GM23338 (cell line): ENCODE data around the gene ITGA3. TPM values are rescaled to one million over a fixed set of nuclear protein-coding genes. Genes with fewer than 3 reads are reported as not detected.

Source experiments
- ATAC-seq: fragments of 200-7000 bp; cut with Tn5 transposase; 3 replicates; pipeline ENCODE4 v1.9.1; 2020
- DNase-seq: peaks from one replicate; pipeline ENCODE4 v3.0.0-alpha.2; 2015; ENCODE audit warnings: low spot score
- H2AFZ ChIP-seq: fragments of 200-600 bp; sonication (generic); 2 replicates; pipeline ENCODE4 v1.8.0; 2016; ENCODE audit warnings: antibody characterized with exemption, mild to moderate bottlenecking, moderate library complexity
- H3F3A ChIP-seq: fragments of 200-600 bp; sonication (generic); replicated peaks from 2 replicates; pipeline ENCODE4 v1.8.0; 2017; ENCODE audit warnings: antibody characterized with exemption, mixed run types, low read depth
- H3K27ac ChIP-seq: fragments of 200-600 bp; sonication (generic); 2 replicates; pipeline ENCODE4 v1.6.1; 2016; ENCODE audit warnings: low read depth
- H3K27me3 ChIP-seq: fragments of 200-600 bp; sonication (generic); 2 replicates; pipeline ENCODE4 v1.8.0; 2016; ENCODE audit warnings: mild to moderate bottlenecking, mixed run types, moderate library complexity; ENCODE audit not compliant: insufficient read depth
- H3K36me3 ChIP-seq: fragments of 200-600 bp; sonication (generic); 2 replicates; pipeline ENCODE4 v1.8.0; 2016; ENCODE audit warnings: mild to moderate bottlenecking; ENCODE audit not compliant: insufficient read depth
- H3K4me1 ChIP-seq: fragments of 200-600 bp; sonication (generic); 2 replicates; pipeline ENCODE4 v1.8.0; 2016; ENCODE audit warnings: mild to moderate bottlenecking, moderate library complexity; ENCODE audit not compliant: insufficient read depth
- H3K4me2 ChIP-seq: fragments of 200-600 bp; sonication (generic); 2 replicates; pipeline ENCODE4 v1.7.1; 2017; ENCODE audit warnings: mixed run types
- H3K4me3 ChIP-seq: fragments of 200-600 bp; sonication (generic); 2 replicates; pipeline ENCODE4 v1.6.1; 2016; ENCODE audit warnings: mixed run types
- H3K79me2 ChIP-seq: fragments of 200-600 bp; sonication (generic); replicated peaks from 2 replicates; pipeline ENCODE4 v1.8.0; 2017; ENCODE audit warnings: mild to moderate bottlenecking; ENCODE audit not compliant: insufficient read depth
- H3K9me2 ChIP-seq: fragments of 200-600 bp; sonication (generic); 2 replicates; pipeline ENCODE4 v1.8.0; 2017; ENCODE audit not compliant: insufficient read depth
- H4K20me1 ChIP-seq: fragments of 200-600 bp; sonication (generic); replicated peaks from 2 replicates; pipeline ENCODE4 v1.8.0; 2017; ENCODE audit warnings: mild to moderate bottlenecking; ENCODE audit not compliant: insufficient read depth
- H3K27ac Mint-ChIP-seq: 2 replicates; pipeline ENCODE4 v1.8.0; 2020; ENCODE audit warnings: inconsistent platforms, mild to moderate bottlenecking, moderate library complexity, mixed read lengths
- H3K27me3 Mint-ChIP-seq: 3 replicates; pipeline ENCODE4 v1.8.0; 2022; ENCODE audit warnings: low read depth, mild to moderate bottlenecking, moderate library complexity, mixed read lengths, inconsistent platforms; ENCODE audit not compliant: insufficient read depth, poor library complexity
- H3K36me3 Mint-ChIP-seq: 3 replicates; pipeline ENCODE4 v1.8.0; 2021; ENCODE audit warnings: low read depth, mild to moderate bottlenecking, inconsistent platforms, moderate library complexity, mixed read lengths
- H3K4me1 Mint-ChIP-seq: 3 replicates; pipeline ENCODE4 v1.8.0; 2020; ENCODE audit warnings: mild to moderate bottlenecking, inconsistent platforms, mixed read lengths
- H3K4me3 Mint-ChIP-seq: 3 replicates; pipeline ENCODE4 v1.8.0; 2021; ENCODE audit warnings: moderate library complexity, mild to moderate bottlenecking, inconsistent platforms, mixed read lengths
- H3K9me3 Mint-ChIP-seq: 3 replicates; pipeline ENCODE4 v1.8.0; 2020; ENCODE audit warnings: moderate library complexity, mild to moderate bottlenecking, inconsistent platforms, mixed read lengths
- CREB1 ChIP-seq: fragments of 250-450 bp; sonication (Bioruptor Pico); IDR thresholded peaks from 2 replicates; pipeline ENCODE4 v1.5.0; 2020; ENCODE audit warnings: low read depth, mild to moderate bottlenecking, moderate library complexity
- EZH2 ChIP-seq: fragments of 200-600 bp; sonication (generic); IDR thresholded peaks from one replicate; pipeline ENCODE4 v1.8.0; 2017; ENCODE audit warnings: antibody characterized with exemption, mild to moderate bottlenecking, low read depth; ENCODE audit not compliant: unreplicated experiment
- EZH2phosphoT487 ChIP-seq: fragments of 200-600 bp; sonication (generic); IDR thresholded peaks from one replicate; pipeline ENCODE4 v1.8.1; 2018; ENCODE audit warnings: antibody characterized with exemption; ENCODE audit not compliant: unreplicated experiment
- JUNB ChIP-seq: IDR thresholded peaks from one replicate; pipeline ENCODE4 v1.6.1; 2016; ENCODE audit warnings: antibody characterized with exemption; ENCODE audit not compliant: unreplicated experiment
- NANOG ChIP-seq: IDR thresholded peaks from 2 replicates; pipeline ENCODE4 v1.6.1; 2016; ENCODE audit warnings: antibody characterized with exemption, borderline replicate concordance
- POLR2AphosphoS5 ChIP-seq: IDR thresholded peaks from 2 replicates; pipeline ENCODE4 v1.6.1; 2016; ENCODE audit warnings: antibody characterized with exemption, low read depth
- STAT1 ChIP-seq: IDR thresholded peaks from one replicate; pipeline ENCODE4 v1.6.1; 2016; ENCODE audit warnings: antibody characterized with exemption; ENCODE audit not compliant: unreplicated experiment
- ZNF114 ChIP-seq: fragments of 250-450 bp; sonication (Bioruptor Pico); IDR thresholded peaks from 2 replicates; pipeline ENCODE4 v1.5.0; 2020; ENCODE audit warnings: mild to moderate bottlenecking, moderate library complexity
- ZNF331 ChIP-seq: fragments of 250-450 bp; sonication (Bioruptor Pico); IDR thresholded peaks from 2 replicates; pipeline ENCODE4 v1.5.0; 2020; ENCODE audit warnings: low read depth, mild to moderate bottlenecking, moderate library complexity
- polyA plus RNA-seq: library from polyadenylated mRNA; unstranded; fragments of >200 nt; fragmentation: Nextera tagmentation; extraction: Ambion mirVana; gene quantifications from 2 replicates; pipeline ENCODE4 v1.2.1, GENCODE V29; 2016
- total RNA-seq: library from RNA; depleted of rRNA; stranded (reverse); fragments of >200 nt; shearing (Covaris generic); gene quantifications from 2 replicates; pipeline ENCODE4 v1.2.3, GENCODE V29; 2014
- TF ChIP-seq, protein P1 (sequence below): fragments of 250-450 bp; sonication (Bioruptor Pico); IDR thresholded peaks from 2 replicates; pipeline ENCODE4 v1.5.0; 2020; ENCODE audit warnings: mild to moderate bottlenecking, moderate library complexity
- TF ChIP-seq, protein P2 (sequence below): IDR thresholded peaks from one replicate; pipeline ENCODE4 v1.6.1; 2018; ENCODE audit warnings: antibody characterized with exemption; ENCODE audit not compliant: unreplicated experiment
- TF ChIP-seq, protein P3 (sequence below), 2 experiments: fragments of 200-600 bp in 1 of 2; sonication (generic) in 1 of 2; conservative IDR thresholded peaks; 2 replicates each; pipeline versions ENCODE4 v1.5.1 to v1.6.1; 2016 to 2017; ENCODE audit warnings: antibody characterized with exemption in 2 of 2, low read depth in 2 of 2, mild to moderate bottlenecking in 2 of 2, moderate library complexity in 1 of 2
- TF ChIP-seq, protein P4 (sequence below): IDR thresholded peaks from 2 replicates; pipeline ENCODE4 v1.6.1; 2016; ENCODE audit warnings: antibody characterized with exemption

Gene ITGA3
- total and polyA plus RNA-seq, 2 experiments from 2014 or later, result 9.6 to 28.3 TPM

DNA sequence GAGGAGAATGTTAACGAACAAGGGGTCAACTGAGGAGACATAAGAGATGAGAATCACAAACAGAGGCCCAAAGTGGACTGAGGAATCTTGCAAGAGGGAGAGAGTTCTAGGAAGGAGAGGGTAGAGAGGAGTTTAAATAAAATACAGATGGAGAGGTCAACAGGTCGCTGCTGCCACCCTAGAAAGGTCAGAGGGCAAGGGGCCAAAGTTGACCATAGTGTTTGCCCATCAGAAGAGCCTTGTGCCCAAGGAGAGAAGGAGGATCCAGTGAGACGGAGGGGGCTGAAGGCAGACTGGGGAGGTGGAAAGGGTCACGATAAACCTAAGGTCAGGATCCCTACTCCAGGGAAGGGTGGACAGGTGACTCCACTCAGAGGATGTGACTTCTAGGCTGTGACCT lies 6.9 kb upstream of the ITGA3 start:
- Histone ChIP-seq H3K79me2 (no peaks in the 10 kb centered on the region), H3K4me2 (no peak overlapping the region), H3K27ac (no peak overlapping the region), H3K9me2 (no peaks in the 10 kb centered on the region), H3K4me1 (peaks cover 22% of the 10 kb centered on the region; the same call in 1 of the 2 replicates), H2AFZ (no peak overlapping the region), H3F3A (peaks cover 4% of the 10 kb centered on the region; the same call in 1 of the 2 replicates), H4K20me1 (no peaks in the 10 kb centered on the region), H3K36me3 (no peaks in the 10 kb centered on the region), H3K27me3 (no peaks in the 10 kb centered on the region), H3K4me3 (no peak overlapping the region)
- DNase-seq, result no peak
- Mint-ChIP-seq H3K27ac (no peak overlapping the region), H3K4me1 (peaks cover 48% of the 10 kb centered on the region), H3K4me3 (no peak overlapping the region), H3K27me3 (peaks cover 22% of the 10 kb centered on the region), H3K36me3 (no peaks in the 10 kb centered on the region; the same call in 2 of the 3 replicates), H3K9me3 (no peaks in the 10 kb centered on the region)
- ATAC-seq, result no peak
- TF ChIP-seq ZNF114 (no peak), EZH2 (no peak), STAT1 (no peak), CREB1 (CRISPR knock-in tag) (no peak), ZNF331 (CRISPR knock-in tag) (no peak), JUNB (no peak), EZH2phosphoT487 (no peak), NANOG (no peak), POLR2AphosphoS5 (no peak)
- TF ChIP-seq, protein P1, sequence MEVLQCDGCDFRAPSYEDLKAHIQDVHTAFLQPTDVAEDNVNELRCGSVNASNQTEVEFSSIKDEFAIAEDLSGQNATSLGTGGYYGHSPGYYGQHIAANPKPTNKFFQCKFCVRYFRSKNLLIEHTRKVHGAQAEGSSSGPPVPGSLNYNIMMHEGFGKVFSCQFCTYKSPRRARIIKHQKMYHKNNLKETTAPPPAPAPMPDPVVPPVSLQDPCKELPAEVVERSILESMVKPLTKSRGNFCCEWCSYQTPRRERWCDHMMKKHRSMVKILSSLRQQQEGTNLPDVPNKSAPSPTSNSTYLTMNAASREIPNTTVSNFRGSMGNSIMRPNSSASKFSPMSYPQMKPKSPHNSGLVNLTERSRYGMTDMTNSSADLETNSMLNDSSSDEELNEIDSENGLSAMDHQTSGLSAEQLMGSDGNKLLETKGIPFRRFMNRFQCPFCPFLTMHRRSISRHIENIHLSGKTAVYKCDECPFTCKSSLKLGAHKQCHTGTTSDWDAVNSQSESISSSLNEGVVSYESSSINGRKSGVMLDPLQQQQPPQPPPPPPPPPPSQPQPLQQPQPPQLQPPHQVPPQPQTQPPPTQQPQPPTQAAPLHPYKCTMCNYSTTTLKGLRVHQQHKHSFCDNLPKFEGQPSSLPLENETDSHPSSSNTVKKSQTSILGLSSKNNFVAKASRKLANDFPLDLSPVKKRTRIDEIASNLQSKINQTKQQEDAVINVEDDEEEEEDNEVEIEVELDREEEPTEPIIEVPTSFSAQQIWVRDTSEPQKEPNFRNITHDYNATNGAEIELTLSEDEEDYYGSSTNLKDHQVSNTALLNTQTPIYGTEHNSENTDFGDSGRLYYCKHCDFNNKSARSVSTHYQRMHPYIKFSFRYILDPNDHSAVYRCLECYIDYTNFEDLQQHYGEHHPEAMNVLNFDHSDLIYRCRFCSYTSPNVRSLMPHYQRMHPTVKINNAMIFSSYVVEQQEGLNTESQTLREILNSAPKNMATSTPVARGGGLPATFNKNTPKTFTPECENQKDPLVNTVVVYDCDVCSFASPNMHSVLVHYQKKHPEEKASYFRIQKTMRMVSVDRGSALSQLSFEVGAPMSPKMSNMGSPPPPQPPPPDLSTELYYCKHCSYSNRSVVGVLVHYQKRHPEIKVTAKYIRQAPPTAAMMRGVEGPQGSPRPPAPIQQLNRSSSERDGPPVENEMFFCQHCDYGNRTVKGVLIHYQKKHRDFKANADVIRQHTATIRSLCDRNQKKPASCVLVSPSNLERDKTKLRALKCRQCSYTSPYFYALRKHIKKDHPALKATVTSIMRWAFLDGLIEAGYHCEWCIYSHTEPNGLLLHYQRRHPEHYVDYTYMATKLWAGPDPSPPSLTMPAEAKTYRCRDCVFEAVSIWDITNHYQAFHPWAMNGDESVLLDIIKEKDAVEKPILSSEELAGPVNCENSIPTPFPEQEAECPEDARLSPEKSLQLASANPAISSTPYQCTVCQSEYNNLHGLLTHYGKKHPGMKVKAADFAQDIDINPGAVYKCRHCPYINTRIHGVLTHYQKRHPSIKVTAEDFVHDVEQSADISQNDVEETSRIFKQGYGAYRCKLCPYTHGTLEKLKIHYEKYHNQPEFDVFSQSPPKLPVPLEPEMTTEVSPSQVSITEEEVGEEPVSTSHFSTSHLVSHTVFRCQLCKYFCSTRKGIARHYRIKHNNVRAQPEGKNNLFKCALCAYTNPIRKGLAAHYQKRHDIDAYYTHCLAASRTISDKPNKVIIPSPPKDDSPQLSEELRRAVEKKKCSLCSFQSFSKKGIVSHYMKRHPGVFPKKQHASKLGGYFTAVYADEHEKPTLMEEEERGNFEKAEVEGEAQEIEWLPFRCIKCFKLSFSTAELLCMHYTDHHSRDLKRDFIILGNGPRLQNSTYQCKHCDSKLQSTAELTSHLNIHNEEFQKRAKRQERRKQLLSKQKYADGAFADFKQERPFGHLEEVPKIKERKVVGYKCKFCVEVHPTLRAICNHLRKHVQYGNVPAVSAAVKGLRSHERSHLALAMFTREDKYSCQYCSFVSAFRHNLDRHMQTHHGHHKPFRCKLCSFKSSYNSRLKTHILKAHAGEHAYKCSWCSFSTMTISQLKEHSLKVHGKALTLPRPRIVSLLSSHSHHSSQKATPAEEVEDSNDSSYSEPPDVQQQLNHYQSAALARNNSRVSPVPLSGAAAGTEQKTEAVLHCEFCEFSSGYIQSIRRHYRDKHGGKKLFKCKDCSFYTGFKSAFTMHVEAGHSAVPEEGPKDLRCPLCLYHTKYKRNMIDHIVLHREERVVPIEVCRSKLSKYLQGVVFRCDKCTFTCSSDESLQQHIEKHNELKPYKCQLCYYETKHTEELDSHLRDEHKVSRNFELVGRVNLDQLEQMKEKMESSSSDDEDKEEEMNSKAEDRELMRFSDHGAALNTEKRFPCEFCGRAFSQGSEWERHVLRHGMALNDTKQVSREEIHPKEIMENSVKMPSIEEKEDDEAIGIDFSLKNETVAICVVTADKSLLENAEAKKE (CRISPR knock-in tag), result no peak
- TF ChIP-seq, protein P2, sequence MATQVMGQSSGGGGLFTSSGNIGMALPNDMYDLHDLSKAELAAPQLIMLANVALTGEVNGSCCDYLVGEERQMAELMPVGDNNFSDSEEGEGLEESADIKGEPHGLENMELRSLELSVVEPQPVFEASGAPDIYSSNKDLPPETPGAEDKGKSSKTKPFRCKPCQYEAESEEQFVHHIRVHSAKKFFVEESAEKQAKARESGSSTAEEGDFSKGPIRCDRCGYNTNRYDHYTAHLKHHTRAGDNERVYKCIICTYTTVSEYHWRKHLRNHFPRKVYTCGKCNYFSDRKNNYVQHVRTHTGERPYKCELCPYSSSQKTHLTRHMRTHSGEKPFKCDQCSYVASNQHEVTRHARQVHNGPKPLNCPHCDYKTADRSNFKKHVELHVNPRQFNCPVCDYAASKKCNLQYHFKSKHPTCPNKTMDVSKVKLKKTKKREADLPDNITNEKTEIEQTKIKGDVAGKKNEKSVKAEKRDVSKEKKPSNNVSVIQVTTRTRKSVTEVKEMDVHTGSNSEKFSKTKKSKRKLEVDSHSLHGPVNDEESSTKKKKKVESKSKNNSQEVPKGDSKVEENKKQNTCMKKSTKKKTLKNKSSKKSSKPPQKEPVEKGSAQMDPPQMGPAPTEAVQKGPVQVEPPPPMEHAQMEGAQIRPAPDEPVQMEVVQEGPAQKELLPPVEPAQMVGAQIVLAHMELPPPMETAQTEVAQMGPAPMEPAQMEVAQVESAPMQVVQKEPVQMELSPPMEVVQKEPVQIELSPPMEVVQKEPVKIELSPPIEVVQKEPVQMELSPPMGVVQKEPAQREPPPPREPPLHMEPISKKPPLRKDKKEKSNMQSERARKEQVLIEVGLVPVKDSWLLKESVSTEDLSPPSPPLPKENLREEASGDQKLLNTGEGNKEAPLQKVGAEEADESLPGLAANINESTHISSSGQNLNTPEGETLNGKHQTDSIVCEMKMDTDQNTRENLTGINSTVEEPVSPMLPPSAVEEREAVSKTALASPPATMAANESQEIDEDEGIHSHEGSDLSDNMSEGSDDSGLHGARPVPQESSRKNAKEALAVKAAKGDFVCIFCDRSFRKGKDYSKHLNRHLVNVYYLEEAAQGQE, result no peak
- TF ChIP-seq, protein P3, sequence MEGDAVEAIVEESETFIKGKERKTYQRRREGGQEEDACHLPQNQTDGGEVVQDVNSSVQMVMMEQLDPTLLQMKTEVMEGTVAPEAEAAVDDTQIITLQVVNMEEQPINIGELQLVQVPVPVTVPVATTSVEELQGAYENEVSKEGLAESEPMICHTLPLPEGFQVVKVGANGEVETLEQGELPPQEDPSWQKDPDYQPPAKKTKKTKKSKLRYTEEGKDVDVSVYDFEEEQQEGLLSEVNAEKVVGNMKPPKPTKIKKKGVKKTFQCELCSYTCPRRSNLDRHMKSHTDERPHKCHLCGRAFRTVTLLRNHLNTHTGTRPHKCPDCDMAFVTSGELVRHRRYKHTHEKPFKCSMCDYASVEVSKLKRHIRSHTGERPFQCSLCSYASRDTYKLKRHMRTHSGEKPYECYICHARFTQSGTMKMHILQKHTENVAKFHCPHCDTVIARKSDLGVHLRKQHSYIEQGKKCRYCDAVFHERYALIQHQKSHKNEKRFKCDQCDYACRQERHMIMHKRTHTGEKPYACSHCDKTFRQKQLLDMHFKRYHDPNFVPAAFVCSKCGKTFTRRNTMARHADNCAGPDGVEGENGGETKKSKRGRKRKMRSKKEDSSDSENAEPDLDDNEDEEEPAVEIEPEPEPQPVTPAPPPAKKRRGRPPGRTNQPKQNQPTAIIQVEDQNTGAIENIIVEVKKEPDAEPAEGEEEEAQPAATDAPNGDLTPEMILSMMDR (conservative IDR thresholded peaks at IDR 0.05; ENCODE audit: low read depth in 2 of 2), result no peak
- TF ChIP-seq, protein P4, sequence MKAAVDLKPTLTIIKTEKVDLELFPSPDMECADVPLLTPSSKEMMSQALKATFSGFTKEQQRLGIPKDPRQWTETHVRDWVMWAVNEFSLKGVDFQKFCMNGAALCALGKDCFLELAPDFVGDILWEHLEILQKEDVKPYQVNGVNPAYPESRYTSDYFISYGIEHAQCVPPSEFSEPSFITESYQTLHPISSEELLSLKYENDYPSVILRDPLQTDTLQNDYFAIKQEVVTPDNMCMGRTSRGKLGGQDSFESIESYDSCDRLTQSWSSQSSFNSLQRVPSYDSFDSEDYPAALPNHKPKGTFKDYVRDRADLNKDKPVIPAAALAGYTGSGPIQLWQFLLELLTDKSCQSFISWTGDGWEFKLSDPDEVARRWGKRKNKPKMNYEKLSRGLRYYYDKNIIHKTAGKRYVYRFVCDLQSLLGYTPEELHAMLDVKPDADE, result no peak
